Mesodermal cell (in vitro differentiated cells): ENCODE measurements around the gene NLK.
"Not testable (repeated sequence)": the region's sequence is repeated elsewhere in the genome, so short reads cannot be mapped to it uniquely, and the experiment has no call there.

ENCODE experiments used
- H3K27ac ChIP-seq: 2 replicates; pipeline ENCODE4 v1.7.0; 2013; ENCODE audit warnings: mild to moderate bottlenecking, low read depth, low read length, moderate library complexity; ENCODE audit not compliant: severe bottlenecking
- H3K36me3 ChIP-seq: 2 replicates; pipeline ENCODE4 v1.7.1; 2013; ENCODE audit warnings: mild to moderate bottlenecking, low read length, moderate library complexity; ENCODE audit not compliant: control insufficient read depth, insufficient read depth
- H3K4me1 ChIP-seq: one replicate; pipeline ENCODE4 v1.7.1; 2013; ENCODE audit warnings: mild to moderate bottlenecking, low read length; ENCODE audit not compliant: insufficient read depth, control insufficient read depth, poor library complexity, severe bottlenecking
- H3K4me3 ChIP-seq: 2 replicates; pipeline ENCODE4 v1.7.0; 2013; ENCODE audit warnings: low read length, control low read depth, mild to moderate bottlenecking; ENCODE audit not compliant: insufficient read depth, poor library complexity, severe bottlenecking; ENCODE audit errors: extremely low read depth
- H3K9me3 ChIP-seq: 2 replicates; pipeline ENCODE4 v1.7.1; 2013; ENCODE audit warnings: mild to moderate bottlenecking, low read length, moderate library complexity; ENCODE audit not compliant: control insufficient read depth
- WGBS, 2 experiments: methylation state at CpG; one replicate each; pipeline ENCODE4 v1.1.5; 2013; ENCODE audit warnings: missing lambda C conversion rate in 2 of 2; ENCODE audit not compliant: insufficient coverage in 2 of 2; 5-methylcytosine and 5-hydroxymethylcytosine counted together

Gene NLK

DNA sequence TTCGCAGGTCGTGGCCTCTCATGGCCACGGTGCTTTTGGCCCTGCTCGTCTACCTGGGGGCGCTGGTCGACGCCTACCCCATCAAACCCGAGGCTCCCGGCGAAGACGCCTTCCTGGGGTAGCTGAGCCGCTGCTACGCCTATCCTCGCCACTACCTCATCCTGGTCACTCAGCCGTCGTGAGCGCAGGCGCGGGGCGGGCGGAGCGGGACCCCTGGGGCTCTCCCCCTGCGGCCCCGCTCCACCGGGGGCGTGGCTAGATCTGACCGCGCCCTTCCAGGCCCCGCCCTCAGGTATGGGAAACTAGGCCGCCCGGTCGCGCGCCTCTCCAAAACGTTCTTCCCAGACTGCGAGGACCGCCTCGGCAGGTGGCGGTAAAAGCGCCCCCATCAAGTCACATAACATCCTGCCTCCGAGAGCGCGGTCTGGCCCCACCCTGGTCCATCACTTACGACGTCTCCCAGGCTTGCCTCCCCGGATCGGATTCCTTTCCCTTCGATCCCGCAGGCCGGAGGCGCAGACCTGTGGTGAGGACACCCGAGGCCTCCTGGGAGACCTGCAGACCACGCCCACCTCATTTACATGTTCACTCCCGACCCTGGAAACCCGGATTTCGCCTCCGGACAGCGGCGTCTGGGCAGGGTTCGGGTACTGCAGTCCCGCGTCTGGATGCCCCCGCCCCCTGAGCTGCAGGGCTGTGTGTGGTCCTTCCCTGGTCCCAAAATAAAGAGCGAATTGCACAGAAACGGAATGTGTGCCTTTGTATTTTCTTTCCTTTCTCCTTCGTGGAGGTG lies 185.0 kb downstream of the NLK start:
- peak overlapping the region; percentile 47 for H3K4me3 ChIP-seq
- no peaks in the 10 kb centered on the region for H3K36me3 ChIP-seq
- 5 to 9% methylated on average over 55 to 64 of the region's 66 CpGs for WGBS, 2 experiments
- peaks cover 11% of the 10 kb centered on the region for H3K4me1 ChIP-seq
- H3K27ac ChIP-seq, result peak overlapping the region; percentile 49
- H3K9me3 ChIP-seq, result peaks cover 5% of the 10 kb centered on the region

DNA sequence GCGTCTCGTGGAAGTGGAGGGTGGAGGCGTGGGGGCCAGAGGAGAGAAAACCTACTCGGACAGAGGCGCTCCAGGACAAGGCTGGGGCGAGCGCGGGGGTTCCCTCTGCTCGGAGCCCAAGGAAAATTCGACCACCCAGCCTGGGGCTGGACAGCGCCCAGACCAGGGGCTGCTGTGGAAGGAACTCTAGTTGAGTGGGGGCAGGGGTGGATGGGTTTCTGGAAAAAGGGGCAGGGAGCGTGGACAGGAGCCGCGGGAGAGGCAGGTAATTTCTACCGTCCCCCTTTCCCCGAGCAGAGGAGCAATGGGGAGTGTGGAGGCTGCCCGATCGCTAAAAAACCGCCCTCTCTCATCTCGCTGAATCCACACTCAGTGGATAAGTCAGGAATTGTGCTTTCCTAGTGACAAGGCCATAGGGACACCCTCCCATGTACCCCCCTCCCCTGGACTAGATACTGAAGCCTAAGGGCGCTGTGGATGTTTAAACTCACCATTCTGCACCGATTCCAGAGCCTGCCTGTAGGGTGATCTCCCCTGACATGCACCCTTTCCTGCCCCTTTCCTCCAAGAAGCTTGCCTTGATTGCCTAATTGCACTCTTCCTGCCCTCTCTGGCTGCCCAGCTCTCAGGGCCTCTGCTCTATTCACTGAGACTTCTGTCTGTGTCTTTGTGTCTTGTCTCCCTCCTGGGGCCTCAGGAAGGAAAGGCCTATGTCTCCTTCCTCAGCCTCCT lies 185.8 kb downstream of the NLK start:
- no peaks in the 10 kb centered on the region for H3K36me3 ChIP-seq
- 7 to 13% methylated on average over 15 to 17 of the region's 22 CpGs for WGBS, 2 experiments
- no peaks in the 10 kb centered on the region for H3K9me3 ChIP-seq
- H3K4me1 ChIP-seq, result peaks cover 11% of the 10 kb centered on the region
- H3K27ac ChIP-seq, result peak overlapping the region; percentile 10
- H3K4me3 ChIP-seq, result peak overlapping the region; percentile 47

DNA sequence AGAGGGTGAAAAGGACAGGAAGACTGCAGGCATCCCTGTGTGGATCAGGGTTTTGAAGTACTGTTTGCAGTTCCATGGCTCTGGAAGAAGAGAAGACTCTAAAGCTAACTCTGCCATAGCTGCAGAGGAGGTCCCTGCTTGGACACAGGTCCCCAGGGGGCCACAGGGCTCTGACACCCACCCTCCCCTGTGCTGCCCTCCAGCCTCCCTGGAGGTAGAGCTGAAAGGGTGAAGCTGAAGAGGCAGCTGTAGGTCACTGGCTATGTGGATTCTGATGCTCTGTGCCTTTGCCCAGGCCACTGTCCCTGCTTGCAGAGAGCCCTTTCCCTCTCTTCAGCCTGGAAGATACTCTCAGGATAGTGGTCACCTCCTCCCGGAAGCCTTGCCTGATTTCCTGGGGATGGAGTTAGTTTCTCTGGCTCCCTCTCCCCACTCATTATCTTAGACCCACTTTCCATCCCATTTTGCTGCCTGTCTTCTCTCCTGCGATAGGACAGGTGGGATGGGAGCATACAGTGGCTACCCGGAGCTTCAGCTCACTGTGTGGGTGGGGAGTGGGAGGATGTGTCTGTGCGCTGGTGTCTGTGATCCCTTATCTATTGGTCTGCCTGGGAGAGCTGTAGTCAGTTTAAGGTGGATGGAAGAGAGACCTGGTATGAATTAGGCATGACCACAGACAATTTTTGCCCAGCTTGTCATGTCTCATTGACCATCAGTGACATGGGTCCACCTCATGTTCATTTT lies 186.7 kb downstream of the NLK start:
- 92 to 94% methylated on average over 2 to 3 of the region's 4 CpGs for WGBS, 2 experiments
- no peak overlapping the region for H3K4me3 ChIP-seq
- no peaks in the 10 kb centered on the region for H3K36me3 ChIP-seq
- no peak overlapping the region for H3K27ac ChIP-seq
- H3K4me1 ChIP-seq, result peaks cover 11% of the 10 kb centered on the region
- H3K9me3 ChIP-seq, result no peaks in the 10 kb centered on the region

DNA sequence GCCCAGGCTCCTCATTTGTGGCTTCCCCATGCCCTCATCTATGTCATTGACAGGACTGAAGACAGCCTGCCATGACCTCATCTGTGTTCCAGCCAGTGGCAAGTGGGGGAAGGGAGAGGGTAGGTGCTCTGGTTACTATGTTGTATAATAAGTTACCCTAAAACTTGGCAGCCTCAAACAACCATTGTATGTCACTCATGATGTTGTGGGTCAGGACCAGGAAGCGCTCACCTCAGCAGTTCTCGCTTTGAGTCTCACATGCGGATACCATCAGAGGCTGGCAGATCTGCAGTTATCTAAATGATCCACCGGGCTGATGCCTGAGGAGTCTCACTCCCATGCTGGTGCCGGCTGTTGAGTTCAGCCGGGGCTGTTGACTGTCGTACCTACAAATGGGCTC lies 187.5 kb downstream of the NLK start:
- H3K4me3 ChIP-seq, result no peak overlapping the region
- peaks cover 11% of the 10 kb centered on the region for H3K4me1 ChIP-seq
- no peaks in the 10 kb centered on the region for H3K9me3 ChIP-seq
- WGBS, 2 experiments, result 71 to 76% methylated on average over 7 of the region's 7 CpGs
- no peaks in the 10 kb centered on the region for H3K36me3 ChIP-seq
- H3K27ac ChIP-seq, result no peak overlapping the region

DNA sequence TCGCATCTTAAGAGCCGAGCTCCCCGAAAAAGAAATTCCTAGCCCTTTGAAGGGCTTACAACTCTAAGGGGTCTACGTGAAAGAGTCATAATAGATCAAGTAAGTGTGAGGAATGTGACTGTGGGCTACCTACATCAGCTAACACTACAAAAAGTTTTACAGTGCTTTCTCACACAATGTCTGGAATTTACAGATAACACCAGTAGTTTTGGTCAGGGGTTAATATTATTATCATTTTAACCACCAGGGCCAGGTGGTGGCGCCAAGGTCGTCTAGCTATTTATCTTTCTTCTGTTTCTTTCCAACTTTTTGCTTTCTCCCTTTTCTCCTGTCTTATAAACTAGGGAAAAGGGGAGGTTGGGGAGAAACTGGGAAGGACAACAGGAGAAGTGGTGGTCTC lies 188.1 kb downstream of the NLK start:
- not testable (repeated sequence) for H3K27ac ChIP-seq, H3K36me3 ChIP-seq, H3K4me3 ChIP-seq, H3K9me3 ChIP-seq
- 91% methylated on average over 3 of the region's 6 CpGs; no CpG with 5 or more reads in 1 of the 2 experiments for WGBS, 2 experiments
- peaks cover 11% of the 10 kb centered on the region for H3K4me1 ChIP-seq

DNA sequence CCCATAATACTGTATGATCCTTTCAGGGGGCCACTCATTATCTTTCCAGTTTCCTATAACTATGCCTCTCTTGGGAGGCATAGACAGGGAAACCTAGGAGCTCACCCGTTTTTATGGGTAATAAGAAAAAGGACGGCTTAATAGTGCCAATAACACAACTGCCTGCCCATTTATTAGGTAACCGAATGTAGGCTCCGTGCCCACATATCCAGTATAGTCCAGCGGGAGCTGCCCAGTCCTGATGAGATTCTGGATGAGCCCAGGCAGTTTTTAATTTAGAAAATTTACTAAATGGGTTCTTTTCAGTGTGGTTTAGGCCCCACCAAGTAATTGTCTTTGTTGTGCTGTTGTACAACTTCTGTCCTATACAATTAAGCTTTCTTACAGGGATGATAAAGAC lies 189.1 kb downstream of the NLK start:
- not testable (repeated sequence) for H3K27ac ChIP-seq, H3K9me3 ChIP-seq, H3K36me3 ChIP-seq, H3K4me3 ChIP-seq
- H3K4me1 ChIP-seq, result peaks cover 11% of the 10 kb centered on the region
- WGBS, 2 experiments, result no CpG with 5 or more reads among the region's 5 CpGs

DNA sequence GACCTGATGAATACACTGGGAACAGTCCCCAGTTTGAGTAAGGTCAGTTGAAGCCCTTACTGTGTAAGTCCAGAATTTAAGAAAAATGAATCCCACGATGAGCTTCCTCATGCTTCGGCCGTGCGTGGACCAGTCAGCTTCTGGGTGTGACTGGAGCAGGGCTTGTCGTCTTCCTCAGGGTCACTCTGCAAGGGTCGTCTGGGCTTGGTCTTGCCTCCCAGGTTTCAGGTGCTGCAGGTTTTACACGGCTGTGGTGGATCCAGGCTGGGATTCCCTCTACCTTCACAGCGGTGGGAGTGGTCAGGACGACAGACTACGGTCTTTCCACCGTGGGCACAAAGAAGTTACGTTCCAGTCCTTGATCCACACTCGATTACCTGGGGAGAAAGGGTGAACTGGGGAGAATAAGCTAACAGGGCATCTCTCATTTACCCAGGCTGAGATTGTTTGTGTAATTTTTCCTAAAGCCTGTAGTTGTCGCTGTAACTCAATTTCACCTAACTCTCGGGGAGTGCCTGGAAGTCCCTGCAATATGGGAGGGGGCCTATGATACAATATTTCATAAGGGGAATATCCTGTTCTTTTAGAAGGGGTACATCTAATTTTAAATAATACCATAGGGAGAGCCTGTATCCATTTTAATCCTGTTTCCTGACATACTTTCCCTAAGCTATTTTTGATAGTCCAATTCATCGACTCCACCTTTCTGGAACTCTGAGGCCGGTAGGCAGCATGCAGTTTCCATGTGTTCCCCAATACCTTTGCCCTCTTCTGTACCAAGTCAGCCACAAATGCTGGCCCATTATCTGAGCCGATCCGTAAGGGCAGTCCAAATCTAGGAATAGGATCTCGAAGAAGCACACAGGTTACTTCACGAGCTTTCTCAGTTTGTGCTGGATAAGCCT lies 190.7 kb downstream of the NLK start:
- not testable (repeated sequence) for H3K9me3 ChIP-seq, H3K36me3 ChIP-seq, H3K4me3 ChIP-seq, H3K27ac ChIP-seq, H3K4me1 ChIP-seq
- WGBS, 2 experiments, result 80 to 87% methylated on average over 12 to 16 of the region's 21 CpGs

DNA sequence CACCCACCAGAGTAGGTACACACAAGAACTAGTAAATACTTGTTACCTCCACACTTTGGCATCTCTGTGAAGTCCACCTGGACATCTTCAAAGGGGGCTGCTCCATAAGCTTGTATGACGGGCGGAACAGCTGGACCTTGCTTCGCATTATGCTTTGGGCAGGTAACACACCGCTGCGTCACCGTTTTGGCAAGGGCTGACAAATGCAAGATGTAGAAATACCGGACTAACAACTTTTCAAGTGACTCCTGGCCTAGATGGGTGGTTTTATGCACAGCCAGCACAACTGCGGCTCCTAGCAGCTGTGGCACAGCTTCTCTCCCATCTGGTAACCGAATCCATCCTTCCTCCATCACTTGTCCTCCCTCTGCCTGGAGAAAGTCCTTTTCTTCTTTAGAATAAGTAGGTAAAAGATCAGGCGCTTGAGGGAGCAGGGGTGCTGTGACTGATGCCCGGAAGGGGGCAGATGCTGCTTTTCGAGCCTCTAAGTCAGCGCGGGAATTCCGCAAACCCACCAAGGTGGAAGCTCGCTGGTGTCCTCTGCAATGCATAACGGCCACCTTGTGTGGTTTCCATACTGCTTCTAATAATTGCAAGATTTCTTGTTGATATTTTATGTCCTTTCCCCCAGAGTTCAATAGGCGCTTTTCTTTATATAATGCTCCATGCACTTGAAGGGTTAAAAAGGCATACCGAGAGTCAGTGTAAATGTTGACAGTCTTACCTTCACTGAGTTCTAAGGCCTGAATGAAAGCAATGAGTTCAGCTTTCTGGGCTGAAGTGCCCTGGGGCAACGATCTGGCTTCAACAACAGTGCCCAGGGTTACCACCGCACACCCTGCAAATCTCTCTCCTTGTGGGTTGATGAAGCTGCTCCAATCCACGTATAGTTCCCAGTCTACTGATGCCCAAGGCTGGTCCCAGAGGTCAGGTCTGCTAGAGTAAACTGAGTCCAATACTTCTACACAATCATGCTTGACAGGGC lies 191.7 kb downstream of the NLK start:
- not testable (repeated sequence) for H3K27ac ChIP-seq, H3K4me1 ChIP-seq, H3K9me3 ChIP-seq, H3K36me3 ChIP-seq, H3K4me3 ChIP-seq
- 86 to 92% methylated on average over 18 to 19 of the region's 22 CpGs for WGBS, 2 experiments

DNA sequence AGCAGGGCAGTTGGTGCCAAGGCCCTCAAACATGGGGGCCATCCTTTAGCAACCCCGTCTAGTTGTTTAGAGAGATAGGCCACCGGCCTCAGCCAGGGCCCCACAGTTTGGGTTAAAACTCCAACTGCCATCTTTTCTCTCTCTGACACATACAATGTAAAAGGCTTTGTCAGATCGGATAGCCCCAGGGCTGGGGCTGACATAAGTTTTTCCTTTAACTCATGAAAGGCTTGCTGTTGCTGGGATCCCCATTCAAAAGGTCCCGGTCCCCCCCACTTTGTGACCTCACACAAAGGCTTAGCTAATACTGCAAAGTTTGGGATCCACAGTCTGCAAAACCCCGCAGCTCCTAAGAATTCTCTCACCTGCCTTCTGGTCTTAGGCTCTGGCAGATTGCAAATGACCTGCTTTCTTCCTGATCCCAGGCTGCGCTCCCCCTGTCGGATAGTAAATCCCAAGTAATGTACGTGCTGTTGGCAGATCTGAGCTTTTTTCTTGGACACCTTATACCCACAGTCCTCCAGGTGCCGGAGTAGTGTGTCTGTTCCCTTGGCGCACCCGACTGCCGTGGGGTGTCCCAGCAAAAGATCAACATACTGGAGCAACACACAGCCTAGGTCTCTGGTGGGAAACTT lies 192.7 kb downstream of the NLK start:
- not testable (repeated sequence) for H3K4me1 ChIP-seq, H3K4me3 ChIP-seq, H3K36me3 ChIP-seq, H3K27ac ChIP-seq, H3K9me3 ChIP-seq
- 87 to 94% methylated on average over 5 to 9 of the region's 12 CpGs for WGBS, 2 experiments
